Measurements from ENCODE around the gene COMMD10.
"Not testable (repeated sequence)": the region's sequence is repeated elsewhere in the genome, so short reads cannot be mapped to it uniquely, and the experiment has no call there.

COMMD10 gene

GRCh38 chr5:116068028-116068632 is 16.7 kb upstream of the COMMD10 start:
- in situ Hi-C loops (cut with MboI; ENCODE audit: low pct_unique_long_range_greater_than_20kb, low sequenced_read_pairs, unreplicated experiment): loop anchor here (25.0 kb wide), 2 partner anchors 231 to 756 kb away; partner anchors contain the start of genes AP3S1 and ATG12
- peak; percentile 38 for DNase-seq (ENCODE audit: low spot score)
- peak; percentile 66 for TF ChIP-seq CTCF (IDR thresholded peaks at IDR 0.05; ENCODE audit: extremely low read depth, insufficient read depth, missing control alignments)

GRCh38 chr5:116071211-116071610 is 13.6 kb upstream of the COMMD10 start:
- no peak for TF ChIP-seq CTCF (IDR thresholded peaks at IDR 0.05; ENCODE audit: extremely low read depth, insufficient read depth, missing control alignments)
- no peak for DNase-seq (ENCODE audit: low spot score)
- in situ Hi-C loops (cut with MboI; ENCODE audit: low pct_unique_long_range_greater_than_20kb, low sequenced_read_pairs, unreplicated experiment): loop anchor here (10.0 to 25.0 kb wide), 3 partner anchors 234 to 759 kb away; partner anchors contain the start of genes AP3S1, ATG12 and TMED7

DNA sequence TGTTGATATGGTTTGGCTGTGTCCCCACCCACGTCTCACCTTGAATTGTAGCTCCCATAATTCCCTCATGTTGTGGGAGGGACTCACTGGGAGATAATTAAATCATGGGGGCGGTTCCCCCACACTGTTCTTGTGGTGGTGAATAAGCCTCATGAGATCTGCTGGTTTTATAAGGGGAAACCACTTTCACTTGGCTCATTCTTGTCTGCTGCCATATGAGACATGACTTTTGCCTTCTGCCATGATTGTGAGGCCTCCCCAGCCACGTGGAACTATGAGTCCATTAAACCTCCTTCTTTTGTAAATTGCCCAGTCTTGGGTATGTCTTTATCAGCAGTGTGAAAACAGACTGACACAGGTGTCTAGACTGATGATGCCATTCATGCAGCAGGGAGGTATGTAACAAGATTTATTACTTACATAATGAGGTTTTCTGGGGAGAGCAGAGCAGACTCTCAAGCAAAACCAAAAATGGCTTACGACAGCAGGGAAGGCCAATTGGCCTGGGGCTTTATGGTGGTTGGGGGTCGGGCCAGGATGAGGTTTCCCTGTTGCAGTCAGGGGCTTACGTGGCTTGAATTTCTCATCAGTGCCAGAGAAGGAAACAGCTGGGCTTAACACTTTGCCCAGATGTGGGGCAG is 9.5 kb upstream of the COMMD10 start:
- no peak for DNase-seq (ENCODE audit: low spot score)
- no peak for TF ChIP-seq CTCF (IDR thresholded peaks at IDR 0.05; ENCODE audit: extremely low read depth, insufficient read depth, missing control alignments)
- in situ Hi-C loops (cut with MboI; ENCODE audit: low pct_unique_long_range_greater_than_20kb, low sequenced_read_pairs, unreplicated experiment): loop anchor here (10.0 kb wide), 1 partner anchor 451 kb away; the partner anchor contains the start of gene TMED7

DNA sequence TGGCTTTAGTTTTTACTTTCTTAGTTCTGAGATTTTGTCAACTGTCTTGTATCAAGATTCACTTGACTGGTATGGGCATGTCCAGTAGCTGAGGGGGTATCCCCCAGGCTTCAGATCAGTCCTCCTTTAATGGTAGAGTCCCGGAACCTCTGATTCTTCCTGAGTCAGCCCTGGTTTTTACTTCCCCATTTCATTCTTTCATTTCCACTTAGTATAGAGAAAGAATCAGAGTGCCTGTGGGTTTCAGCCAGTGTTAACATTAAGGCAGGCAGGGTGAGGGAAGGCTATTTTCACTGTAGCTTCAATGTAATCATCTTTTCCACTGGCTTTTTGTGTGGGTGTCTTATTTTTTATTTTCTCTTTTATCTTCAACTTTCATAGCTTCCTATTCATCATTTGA is 8.3 kb upstream of the COMMD10 start:
- TF ChIP-seq CTCF (IDR thresholded peaks at IDR 0.05; ENCODE audit: extremely low read depth, insufficient read depth, missing control alignments): no peak
- in situ Hi-C loops (cut with MboI; ENCODE audit: low pct_unique_long_range_greater_than_20kb, low sequenced_read_pairs, unreplicated experiment): loop anchor here (10.0 kb wide), 1 partner anchor 452 kb away; the partner anchor contains the start of gene TMED7
- DNase-seq (ENCODE audit: low spot score): peak; percentile 71

DNA sequence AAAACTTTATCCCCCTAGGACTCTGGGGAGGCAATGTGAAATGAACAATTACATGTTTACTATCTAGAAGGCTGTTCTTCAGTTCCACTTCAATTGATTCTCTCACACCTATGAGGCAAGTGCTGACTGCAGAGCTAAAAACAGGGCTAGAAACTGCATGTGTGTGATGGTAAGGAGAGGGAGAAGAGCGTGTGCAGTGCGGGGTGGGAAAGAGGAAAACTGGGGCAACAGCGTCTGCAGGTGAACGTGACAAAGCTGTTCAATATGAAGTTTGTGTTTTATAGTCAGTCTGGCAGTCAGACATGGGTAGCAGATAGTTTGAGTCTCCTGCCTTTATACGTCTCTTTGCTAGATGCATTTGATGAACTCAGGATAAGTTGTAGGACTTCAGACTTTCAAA is 6.6 kb upstream of the COMMD10 start:
- DNase-seq (ENCODE audit: low spot score): no peak
- in situ Hi-C loops (cut with MboI; ENCODE audit: low pct_unique_long_range_greater_than_20kb, low sequenced_read_pairs, unreplicated experiment): loop anchor here (10.0 kb wide), 1 partner anchor 453 kb away; the partner anchor contains the start of gene TMED7
- no peak for TF ChIP-seq CTCF (IDR thresholded peaks at IDR 0.05; ENCODE audit: extremely low read depth, insufficient read depth, missing control alignments)

- TF ChIP-seq CTCF (IDR thresholded peaks at IDR 0.05; ENCODE audit: extremely low read depth, insufficient read depth, missing control alignments): no peak
- peak; percentile 63 for DNase-seq (ENCODE audit: low spot score)
- in situ Hi-C loops (cut with MboI; ENCODE audit: low pct_unique_long_range_greater_than_20kb, low sequenced_read_pairs, unreplicated experiment): no loop called here
Measured at GRCh38 chr5:116084287-116084691, 536 bp upstream of the COMMD10 start.

DNA sequence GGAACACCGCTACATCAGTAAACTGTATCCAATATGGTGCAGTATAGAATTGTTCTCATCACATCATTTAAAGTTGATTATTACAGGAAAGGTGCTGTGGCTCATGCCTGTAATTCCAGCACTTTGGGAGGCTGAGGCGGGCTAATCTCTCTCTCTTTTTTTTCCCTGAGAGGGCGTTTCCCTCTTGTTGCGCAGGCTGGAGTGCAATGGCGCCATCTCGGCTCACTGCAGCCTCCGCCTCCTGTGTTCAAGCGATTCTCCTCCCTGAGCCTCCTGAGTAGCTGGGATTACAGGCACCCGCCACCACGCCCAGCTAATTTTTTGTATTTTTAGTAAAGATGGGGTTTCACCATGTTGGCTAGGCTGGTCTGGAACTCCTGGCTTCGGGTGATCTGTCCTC is 1.5 kb downstream of the COMMD10 start:
- in situ Hi-C loops (cut with MboI; ENCODE audit: low pct_unique_long_range_greater_than_20kb, low sequenced_read_pairs, unreplicated experiment); DNase-seq (ENCODE audit: low spot score): not testable (repeated sequence)

Measured in GM13977 (cell line).